DMS53 treated with DMSO at 0.1 percent for 48 hours (cell line): ENCODE results near the gene NEK9.
"Not testable (repeated sequence)": the region's sequence is repeated elsewhere in the genome, so short reads cannot be mapped to it uniquely, and the experiment has no call there.

Experiments used
- DNase-seq: peaks from one replicate; lab custom pipeline; 2025; ENCODE audit not compliant: unreplicated experiment; lab: John Stamatoyannopoulos, UW

The NEK9 gene

GRCh38 chr14:75126679-75127473 lies at the start of gene NEK9:
TSS of gene NEK9 (minus strand) at chr14:75127048. CDS start at chr14:75126921, 127 bp downstream.
- peak; percentile 66 for DNase-seq

GRCh38 chr14:75176142-75176820 lies 49.4 kb upstream of the NEK9 start, which contains the start of gene TMED10:
TSS of gene TMED10 (minus strand) at chr14:75176612. CDS start at chr14:75176579, 33 bp downstream.
- DNase-seq: peak; percentile 78

- DNase-seq: no peak
These were observed 48.9 kb upstream of the NEK9 start for GRCh38 chr14:75175677-75176141.

- no peak for DNase-seq
These were observed 47.2 kb upstream of the NEK9 start for GRCh38 chr14:75174066-75174465.

- no peak for DNase-seq
These were observed 43.9 kb upstream of the NEK9 start for GRCh38 chr14:75170772-75171171.

GRCh38 chr14:75168586-75169335 lies 41.9 kb upstream of the NEK9 start:
- DNase-seq: no peak

- DNase-seq: no peak
These were observed 40.5 kb upstream of the NEK9 start for GRCh38 chr14:75167325-75167724.

GRCh38 chr14:75165586-75166391 lies 38.9 kb upstream of the NEK9 start:
- no peak for DNase-seq

- DNase-seq: no peak
These were observed 38.0 kb upstream of the NEK9 start for GRCh38 chr14:75164809-75165208.

- no peak for DNase-seq
These were observed 36.8 kb upstream of the NEK9 start for GRCh38 chr14:75163677-75164076.

- no peak for DNase-seq
These were observed 35.8 kb upstream of the NEK9 start for GRCh38 chr14:75162631-75163030.

- no peak for DNase-seq
These were observed 32.2 kb upstream of the NEK9 start for GRCh38 chr14:75158843-75159614.

- DNase-seq: no peak
These were observed 30.1 kb upstream of the NEK9 start for GRCh38 chr14:75156901-75157300.

GRCh38 chr14:75156111-75156510 lies 29.3 kb upstream of the NEK9 start:
- DNase-seq: no peak

- no peak for DNase-seq
These were observed 28.3 kb upstream of the NEK9 start for GRCh38 chr14:75155169-75155568.

- no peak for DNase-seq
These were observed 26.4 kb upstream of the NEK9 start for GRCh38 chr14:75153295-75153694.

- no peak for DNase-seq
These were observed 25.0 kb upstream of the NEK9 start for GRCh38 chr14:75151851-75152250.

GRCh38 chr14:75150637-75151036 lies 23.8 kb upstream of the NEK9 start:
- DNase-seq: not testable (repeated sequence)

GRCh38 chr14:75150150-75150549 lies 23.3 kb upstream of the NEK9 start:
- no peak for DNase-seq
